Measurements from ENCODE around the gene UBE4B. TPM values are rescaled to one million over a fixed set of nuclear protein-coding genes. Genes with fewer than 3 reads are reported as not detected.

Gene UBE4B
- total RNA-seq, 1 donor from 2014 or later = 80.3 TPM

DNA sequence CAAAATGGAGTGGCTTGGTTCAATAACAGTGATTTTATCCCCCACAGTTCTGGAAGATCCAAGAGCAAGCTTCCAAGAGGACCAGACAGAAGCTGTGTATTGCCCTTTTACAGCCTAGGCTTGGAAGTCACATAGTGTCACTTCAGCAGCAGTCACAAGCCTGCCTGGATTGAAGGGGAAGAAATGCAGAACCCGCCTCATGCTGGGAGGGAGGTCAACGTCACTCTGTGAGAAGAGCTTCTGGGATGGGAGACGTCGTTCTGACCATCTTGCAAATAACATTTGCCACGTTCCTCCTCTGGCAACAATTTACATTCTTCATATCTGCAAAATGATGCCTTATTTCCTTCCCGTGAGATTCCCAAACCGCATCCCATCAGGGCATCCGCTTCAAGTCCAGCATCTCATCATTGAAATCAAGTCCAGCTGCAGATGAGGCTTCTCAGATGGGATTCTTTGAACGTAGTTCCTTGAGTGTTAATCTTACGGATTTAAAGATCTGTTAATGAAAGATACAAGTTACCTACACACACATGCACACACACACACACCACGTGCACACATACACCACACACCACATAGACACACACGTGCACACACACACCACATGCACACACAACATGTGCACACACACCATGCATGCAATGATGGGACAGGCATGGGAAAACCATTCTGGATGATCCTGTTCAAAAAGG is 153.7 kb downstream of the UBE4B start:
- no peak for TF ChIP-seq CTCF (IDR thresholded peaks at IDR 0.05; ENCODE audit: borderline replicate concordance)
- intact Hi-C loops (cut with micrococcal nuclease) = no loop called here
- DNase-seq = no peak
- H3K27me3 ChIP-seq (ENCODE audit: low read depth) = no peaks in the 10 kb centered on the region
- no peak overlapping the region for H3K4me3 ChIP-seq
- H3K36me3 ChIP-seq = peaks cover 7% of the 10 kb centered on the region
- H3K9me3 ChIP-seq (replicated peaks) = peaks cover 6% of the 10 kb centered on the region
- H3K27ac ChIP-seq (replicated peaks) = no peak overlapping the region
- peaks cover 5% of the 10 kb centered on the region for H3K4me1 ChIP-seq

DNA sequence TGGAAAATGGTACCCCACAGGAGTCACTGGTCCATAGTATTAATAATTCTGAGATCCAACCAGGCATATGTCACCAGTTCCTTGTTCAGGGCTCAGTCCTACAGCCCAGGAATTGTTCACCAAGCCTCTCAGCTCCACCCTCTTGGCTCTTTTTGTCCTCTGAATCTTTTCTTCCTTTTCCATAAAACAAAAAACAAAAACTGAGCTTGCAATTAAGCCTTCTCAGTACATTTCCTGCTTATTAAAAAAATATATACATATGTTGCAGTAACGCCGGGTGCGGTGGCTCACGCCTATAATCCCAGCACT is 154.2 kb downstream of the UBE4B start:
- DNase-seq = no peak
- intact Hi-C loops (cut with micrococcal nuclease) = no loop called here
- Histone ChIP-seq H3K36me3 (peaks cover 2% of the 10 kb centered on the region), H3K4me3 (no peak overlapping the region), H3K27ac (replicated peaks) (no peak overlapping the region), H3K4me1 (peaks cover 5% of the 10 kb centered on the region), H3K9me3 (replicated peaks) (peaks cover 6% of the 10 kb centered on the region), H3K27me3 (ENCODE audit: low read depth) (no peaks in the 10 kb centered on the region)
- no peak for TF ChIP-seq CTCF (IDR thresholded peaks at IDR 0.05; ENCODE audit: borderline replicate concordance)

GRCh38 chr1:10188133-10188650 is 155.4 kb downstream of the UBE4B start:
- Histone ChIP-seq H3K4me3 (no peak overlapping the region), H3K27me3 (ENCODE audit: low read depth) (no peaks in the 10 kb centered on the region), H3K27ac (replicated peaks) (no peak overlapping the region), H3K36me3 (no peaks in the 10 kb centered on the region), H3K4me1 (no peaks in the 10 kb centered on the region), H3K9me3 (replicated peaks) (peaks cover 6% of the 10 kb centered on the region)
- intact Hi-C loops (cut with micrococcal nuclease) = no loop called here
- no peak for DNase-seq
- no peak for TF ChIP-seq CTCF (IDR thresholded peaks at IDR 0.05; ENCODE audit: borderline replicate concordance)

- Histone ChIP-seq H3K27me3 (ENCODE audit: low read depth) (peaks cover under 1% of the 10 kb centered on the region), H3K4me3 (no peak overlapping the region), H3K4me1 (no peaks in the 10 kb centered on the region), H3K36me3 (no peaks in the 10 kb centered on the region), H3K27ac (replicated peaks) (no peak overlapping the region), H3K9me3 (replicated peaks) (peaks cover 6% of the 10 kb centered on the region)
- TF ChIP-seq CTCF (IDR thresholded peaks at IDR 0.05; ENCODE audit: borderline replicate concordance) = no peak
- intact Hi-C loops (cut with micrococcal nuclease) = no loop called here
- DNase-seq = no peak
Observed at GRCh38 chr1:10189659-10190058, 156.9 kb downstream of the UBE4B start.

GRCh38 chr1:10192263-10192662 is 159.5 kb downstream of the UBE4B start:
- Histone ChIP-seq H3K9me3 (replicated peaks) (peaks cover 6% of the 10 kb centered on the region), H3K4me3 (no peak overlapping the region), H3K4me1 (no peaks in the 10 kb centered on the region), H3K27ac (replicated peaks) (no peak overlapping the region), H3K36me3 (no peaks in the 10 kb centered on the region), H3K27me3 (ENCODE audit: low read depth) (peaks cover 4% of the 10 kb centered on the region)
- intact Hi-C loops (cut with micrococcal nuclease) = no loop called here
- DNase-seq = no peak
- TF ChIP-seq CTCF (IDR thresholded peaks at IDR 0.05; ENCODE audit: borderline replicate concordance) = no peak
